ENCODE data around the gene MAB21L3.

DNA sequence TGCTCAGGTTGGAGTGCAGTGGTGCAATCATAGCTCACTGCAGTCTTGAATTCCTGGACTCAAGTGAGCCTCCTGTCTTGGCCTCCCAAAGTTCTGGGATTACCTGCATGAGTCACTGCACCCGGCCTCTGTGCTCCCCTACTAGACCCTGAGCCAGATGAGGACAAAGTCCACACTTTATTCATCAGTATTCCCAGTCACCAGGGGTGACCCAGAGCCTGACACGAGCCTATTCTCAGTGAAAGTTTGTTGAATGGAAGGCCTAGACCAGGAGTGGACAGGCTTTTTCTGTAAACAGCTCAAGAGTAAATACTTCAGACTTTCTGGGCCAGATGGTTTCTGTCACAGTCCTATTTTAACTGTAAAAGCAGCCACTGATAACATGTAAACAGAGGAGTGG lies 68.2 kb downstream of the MAB21L3 start:
- TF ChIP-seq, protein P1, sequence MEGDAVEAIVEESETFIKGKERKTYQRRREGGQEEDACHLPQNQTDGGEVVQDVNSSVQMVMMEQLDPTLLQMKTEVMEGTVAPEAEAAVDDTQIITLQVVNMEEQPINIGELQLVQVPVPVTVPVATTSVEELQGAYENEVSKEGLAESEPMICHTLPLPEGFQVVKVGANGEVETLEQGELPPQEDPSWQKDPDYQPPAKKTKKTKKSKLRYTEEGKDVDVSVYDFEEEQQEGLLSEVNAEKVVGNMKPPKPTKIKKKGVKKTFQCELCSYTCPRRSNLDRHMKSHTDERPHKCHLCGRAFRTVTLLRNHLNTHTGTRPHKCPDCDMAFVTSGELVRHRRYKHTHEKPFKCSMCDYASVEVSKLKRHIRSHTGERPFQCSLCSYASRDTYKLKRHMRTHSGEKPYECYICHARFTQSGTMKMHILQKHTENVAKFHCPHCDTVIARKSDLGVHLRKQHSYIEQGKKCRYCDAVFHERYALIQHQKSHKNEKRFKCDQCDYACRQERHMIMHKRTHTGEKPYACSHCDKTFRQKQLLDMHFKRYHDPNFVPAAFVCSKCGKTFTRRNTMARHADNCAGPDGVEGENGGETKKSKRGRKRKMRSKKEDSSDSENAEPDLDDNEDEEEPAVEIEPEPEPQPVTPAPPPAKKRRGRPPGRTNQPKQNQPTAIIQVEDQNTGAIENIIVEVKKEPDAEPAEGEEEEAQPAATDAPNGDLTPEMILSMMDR (IDR thresholded peaks at IDR 0.05; ENCODE audit: low read length) = no peak
- no peak for TF ChIP-seq EZH2 (optimal IDR thresholded peaks at IDR 0.05; ENCODE audit: low read depth, low read length)

All from MM.1S (cell line).